OCI-LY1 (cell line): ENCODE measurements around the gene LCN6.

Experiments
- H2AFZ ChIP-seq: fragments of 200-600 bp; sonication (generic), shearing (Covaris generic); 2 replicates; pipeline ENCODE4 v1.6.0; 2014; ENCODE audit warnings: antibody characterized with exemption, mild to moderate bottlenecking, low read length
- H3F3A ChIP-seq: fragments of 200-600 bp; sonication (generic), shearing (Covaris generic); 2 replicates; pipeline ENCODE4 v1.6.0; 2014; ENCODE audit warnings: mild to moderate bottlenecking, antibody characterized with exemption, low read length, moderate library complexity; ENCODE audit not compliant: insufficient read depth
- H3K27ac ChIP-seq: fragments of 200-600 bp; sonication (generic); 2 replicates; pipeline ENCODE4 v1.5.1; 2014; ENCODE audit warnings: low read length, mixed run types, mild to moderate bottlenecking, low read depth; ENCODE audit not compliant: poor library complexity, severe bottlenecking
- H3K27me3 ChIP-seq: fragments of 200-600 bp; sonication (generic); 2 replicates; pipeline ENCODE4 v1.6.0; 2014; ENCODE audit warnings: antibody characterized with exemption, mild to moderate bottlenecking, low read length, moderate library complexity; ENCODE audit not compliant: insufficient read depth
- H3K36me3 ChIP-seq: fragments of 200-600 bp; sonication (generic); 2 replicates; pipeline ENCODE4 v1.6.1; 2014; ENCODE audit warnings: mild to moderate bottlenecking, antibody characterized with exemption, low read length, moderate library complexity, mixed read lengths; ENCODE audit not compliant: insufficient read depth
- H3K4me1 ChIP-seq: fragments of 200-600 bp; sonication (generic); 2 replicates; pipeline ENCODE4 v1.5.1; 2014; ENCODE audit warnings: mild to moderate bottlenecking, low read length, moderate library complexity; ENCODE audit not compliant: insufficient read depth, severe bottlenecking
- H3K4me2 ChIP-seq: fragments of 200-600 bp; sonication (generic), shearing (Covaris generic); 2 replicates; pipeline ENCODE4 v1.6.1; 2014; ENCODE audit warnings: low read length
- H3K4me3 ChIP-seq: fragments of 200-600 bp; sonication (generic); 2 replicates; pipeline ENCODE4 v1.5.1; 2014; ENCODE audit warnings: low read length, low read depth, mild to moderate bottlenecking, mixed read lengths; ENCODE audit not compliant: poor library complexity, severe bottlenecking
- H3K79me2 ChIP-seq: fragments of 200-600 bp; shearing (Covaris generic); 2 replicates; pipeline ENCODE4 v1.6.1; 2016; ENCODE audit warnings: mixed run types, low read length, mixed read lengths; ENCODE audit not compliant: insufficient read depth
- H3K9ac ChIP-seq: fragments of 200-600 bp; sonication (generic), shearing (Covaris generic); 2 replicates; pipeline ENCODE4 v1.6.1; 2014; ENCODE audit warnings: mild to moderate bottlenecking, low read length, mixed read lengths
- H3K9me2 ChIP-seq: fragments of 200-600 bp; sonication (generic), shearing (Covaris generic); 2 replicates; pipeline ENCODE4 v1.6.1; 2014; ENCODE audit warnings: low read depth, mild to moderate bottlenecking, low read length, mixed read lengths
- H3K9me3 ChIP-seq: fragments of 200-600 bp; shearing (Covaris generic); 2 replicates; pipeline ENCODE4 v1.6.1; 2014; ENCODE audit warnings: low read length, mixed read lengths
- H4K20me1 ChIP-seq: fragments of 200-600 bp; sonication (generic), shearing (Covaris generic); 2 replicates; pipeline ENCODE4 v1.6.0; 2016; ENCODE audit warnings: mild to moderate bottlenecking, low read length; ENCODE audit not compliant: insufficient read depth
- CTCF ChIP-seq: fragments of 200-600 bp; sonication (generic), shearing (Covaris generic); IDR thresholded peaks from 2 replicates; pipeline ENCODE4 v1.5.1; 2017; ENCODE audit warnings: mild to moderate bottlenecking, antibody characterized with exemption, low read length, moderate library complexity, mixed read lengths
- EZH2 ChIP-seq: fragments of 200-600 bp; sonication (generic), shearing (Covaris generic); IDR thresholded peaks from 2 replicates; pipeline ENCODE4 v1.8.0; 2017; ENCODE audit warnings: borderline replicate concordance, mixed run types, mild to moderate bottlenecking, antibody characterized with exemption, low read length, moderate library complexity, mixed read lengths

The LCN6 gene

GRCh38 chr9:136733611-136734010 lies 14.7 kb downstream of the LCN6 start:
- Histone ChIP-seq H3K9ac (no peak overlapping the region), H3K4me2 (no peak overlapping the region), H3K27me3 (no peaks in the 10 kb centered on the region; the same call in 1 of the 2 replicates), H3K9me2 (no peaks in the 10 kb centered on the region), H3K79me2 (no peaks in the 10 kb centered on the region), H3F3A (no peaks in the 10 kb centered on the region), H3K36me3 (no peaks in the 10 kb centered on the region), H3K27ac (no peak overlapping the region), H3K4me3 (no peak overlapping the region), H2AFZ (no peak overlapping the region), H3K9me3 (no peaks in the 10 kb centered on the region), H4K20me1 (no peaks in the 10 kb centered on the region), H3K4me1 (peaks cover 5% of the 10 kb centered on the region)
- TF ChIP-seq EZH2, result no peak
- no peak for TF ChIP-seq CTCF

- Histone ChIP-seq H3K9ac (no peak overlapping the region), H4K20me1 (no peaks in the 10 kb centered on the region), H3K4me1 (peaks cover 10% of the 10 kb centered on the region), H3K79me2 (no peaks in the 10 kb centered on the region), H3K27me3 (no peaks in the 10 kb centered on the region; the same call in 1 of the 2 replicates), H3K4me2 (no peak overlapping the region), H3K36me3 (no peaks in the 10 kb centered on the region), H3K4me3 (no peak overlapping the region), H3F3A (no peaks in the 10 kb centered on the region), H3K9me2 (no peaks in the 10 kb centered on the region), H3K9me3 (no peaks in the 10 kb centered on the region), H3K27ac (no peak overlapping the region), H2AFZ (no peak overlapping the region)
- TF ChIP-seq CTCF (no peak), EZH2 (no peak)
Observed at GRCh38 chr9:136732444-136733178, 15.7 kb downstream of the LCN6 start.

DNA sequence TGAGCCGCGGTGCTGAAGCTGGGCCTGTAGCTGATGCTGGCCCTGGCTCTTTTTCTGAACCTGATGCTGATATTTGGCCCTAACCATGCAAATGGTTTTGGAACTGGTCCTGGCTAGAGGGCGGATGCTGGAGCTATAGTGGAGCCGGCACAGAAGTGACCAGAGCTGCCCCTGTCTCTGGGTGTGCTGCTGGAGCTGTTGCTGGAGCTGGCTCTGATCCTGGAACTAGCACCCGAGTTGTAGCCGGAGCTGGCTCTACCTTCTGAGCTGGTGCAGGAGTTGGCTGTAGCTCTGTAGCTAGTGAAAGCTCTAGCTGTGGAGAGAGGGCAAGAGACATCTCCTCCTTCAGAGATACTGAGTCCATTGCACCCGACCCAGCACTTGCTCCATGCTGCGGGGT lies 18.4 kb downstream of the LCN6 start:
- Histone ChIP-seq H3F3A (no peaks in the 10 kb centered on the region), H3K4me1 (peaks cover 27% of the 10 kb centered on the region), H2AFZ (no peak overlapping the region), H3K4me2 (no peak overlapping the region), H3K27me3 (no peaks in the 10 kb centered on the region; the same call in 1 of the 2 replicates), H4K20me1 (no peaks in the 10 kb centered on the region), H3K36me3 (peaks cover 26% of the 10 kb centered on the region), H3K4me3 (no peak overlapping the region), H3K9me3 (no peaks in the 10 kb centered on the region), H3K9me2 (no peaks in the 10 kb centered on the region), H3K27ac (no peak overlapping the region), H3K9ac (no peak overlapping the region), H3K79me2 (no peaks in the 10 kb centered on the region)
- TF ChIP-seq EZH2 (no peak), CTCF (no peak)
